GM18508 (cell line): ENCODE measurements around the gene DAB1.

Experiments
- ATAC-seq: cut with Tn5 transposase; IDR thresholded peaks from one replicate; pipeline ENCODE4 v1.9.1; 2021; ENCODE audit warnings: moderate number of reproducible peaks; ENCODE audit not compliant: insufficient read depth, unreplicated experiment

The DAB1 gene

GRCh38 chr1:57282411-57282810 is 141.4 kb downstream of the DAB1 start:
- ATAC-seq: no peak

GRCh38 chr1:57281324-57281723 is 142.5 kb downstream of the DAB1 start:
- no peak for ATAC-seq

- ATAC-seq: no peak
Measured at GRCh38 chr1:57279909-57280666, 143.8 kb downstream of the DAB1 start.

- ATAC-seq: no peak
Measured at GRCh38 chr1:57278558-57278957, 145.3 kb downstream of the DAB1 start.

- no peak for ATAC-seq
Measured at GRCh38 chr1:57277681-57278080, 146.2 kb downstream of the DAB1 start.

- no peak for ATAC-seq
Measured at GRCh38 chr1:57276918-57277317, 146.9 kb downstream of the DAB1 start.

GRCh38 chr1:57272601-57273000 is 151.3 kb downstream of the DAB1 start:
- no peak for ATAC-seq

GRCh38 chr1:57272150-57272549 is 151.7 kb downstream of the DAB1 start:
- ATAC-seq: no peak

- no peak for ATAC-seq
Measured at GRCh38 chr1:57270927-57271698, 152.7 kb downstream of the DAB1 start.

GRCh38 chr1:57269630-57270225 is 154.1 kb downstream of the DAB1 start:
- no peak for ATAC-seq

GRCh38 chr1:57265104-57265503 is 158.8 kb downstream of the DAB1 start:
- no peak for ATAC-seq

- no peak for ATAC-seq
Measured at GRCh38 chr1:57262472-57262871, 161.4 kb downstream of the DAB1 start.

GRCh38 chr1:57258557-57259325 is 165.1 kb downstream of the DAB1 start:
- no peak for ATAC-seq

GRCh38 chr1:57255945-57256344 is 167.9 kb downstream of the DAB1 start:
- no peak for ATAC-seq

GRCh38 chr1:57254022-57254421 is 169.8 kb downstream of the DAB1 start:
- ATAC-seq: no peak

- ATAC-seq: no peak
Measured at GRCh38 chr1:57252597-57253294, 171.1 kb downstream of the DAB1 start.

- ATAC-seq: no peak
Measured at GRCh38 chr1:57250021-57250420, 173.8 kb downstream of the DAB1 start.

GRCh38 chr1:57249511-57249910 is 174.3 kb downstream of the DAB1 start:
- no peak for ATAC-seq

- no peak for ATAC-seq
Measured at GRCh38 chr1:57248830-57249229, 175.0 kb downstream of the DAB1 start.

GRCh38 chr1:57238233-57238781 is 185.6 kb downstream of the DAB1 start:
- ATAC-seq: no peak
